ENCODE measurements around the gene IFT22.
"Not testable (repeated sequence)": the region's sequence is repeated elsewhere in the genome, so short reads cannot be mapped to it uniquely, and the experiment has no call there.

The IFT22 gene

DNA sequence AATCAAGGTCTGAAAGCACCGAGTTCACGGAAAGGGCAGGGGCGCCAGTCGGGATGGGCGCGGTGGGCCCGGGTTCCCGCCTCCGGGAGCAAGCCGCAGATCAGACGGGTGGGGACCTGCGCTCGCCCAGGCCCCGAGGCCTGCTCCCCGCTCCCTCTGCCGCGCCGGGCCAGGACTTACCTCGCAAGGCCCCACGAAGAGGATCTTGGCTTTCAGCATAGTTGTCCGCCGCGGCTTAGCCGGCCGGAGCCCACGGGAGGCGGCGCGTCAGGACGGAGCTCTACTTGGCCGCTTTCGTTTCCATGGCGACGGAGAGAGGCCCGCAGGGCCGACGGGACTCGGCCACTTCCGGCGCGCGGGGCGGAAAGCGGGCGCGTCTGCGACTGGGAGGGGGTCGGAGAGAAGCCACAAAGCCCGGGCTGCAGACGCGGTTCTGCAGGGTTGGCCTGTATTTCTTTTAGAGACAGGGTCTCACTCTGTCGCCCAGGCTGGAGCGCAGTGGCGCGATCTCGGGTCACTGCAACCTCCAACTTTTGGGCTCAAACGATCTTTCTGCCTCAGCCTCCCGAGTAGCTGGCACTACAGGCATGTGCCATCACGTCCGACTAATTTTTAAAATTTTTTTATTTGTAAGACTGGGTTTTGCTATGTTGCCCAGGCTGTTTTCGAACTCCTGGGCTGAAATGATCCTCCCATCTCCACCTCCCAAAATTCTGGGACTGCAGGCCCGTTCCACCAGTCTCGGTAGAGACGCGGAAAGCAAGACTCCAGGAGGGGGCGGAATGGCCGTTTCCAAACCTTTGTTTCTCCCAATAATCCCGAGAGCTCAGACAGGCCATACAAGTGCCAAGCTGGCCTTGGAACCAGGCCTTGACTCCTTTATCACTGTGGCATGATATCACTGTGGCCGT lies at the start of gene IFT22:
Gene IFT22, minus strand, starts transcription at position 322 of the 911 bp plus-strand sequence. Its CDS starts 103 bp downstream, at position 219.
- peak; percentile 85 for DNase-seq

GRCh38 chr7:101370836-101371235 lies 49.2 kb upstream of the IFT22 start:
- DNase-seq = no peak

GRCh38 chr7:101368422-101369165 lies 47.0 kb upstream of the IFT22 start:
- no peak for DNase-seq

GRCh38 chr7:101367676-101368075 lies 46.1 kb upstream of the IFT22 start:
- DNase-seq = no peak

DNA sequence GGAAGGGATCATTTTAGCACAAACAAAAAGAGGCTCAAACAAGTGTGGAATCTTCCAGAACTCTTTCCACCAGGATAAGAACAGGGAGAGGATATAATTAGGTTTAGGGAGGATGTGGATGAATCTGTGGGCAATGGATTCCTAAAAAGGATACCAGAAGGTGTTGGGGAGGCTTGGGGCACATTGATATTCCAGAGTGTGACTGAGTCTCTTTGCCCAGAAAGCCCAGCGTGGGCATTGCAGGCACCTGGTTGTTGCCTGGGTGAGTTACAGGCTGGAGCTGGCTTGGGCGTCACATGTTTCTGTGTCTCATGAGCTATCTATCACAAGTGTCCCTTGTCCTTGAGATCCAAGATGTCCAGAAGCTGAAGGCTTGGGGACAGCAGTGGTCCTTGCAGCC lies 44.3 kb upstream of the IFT22 start:
- no peak for DNase-seq

- peak; percentile 71 for DNase-seq
Observed at GRCh38 chr7:101363734-101364374, 42.2 kb upstream of the IFT22 start.

- no peak for DNase-seq
Observed at GRCh38 chr7:101363196-101363733, 41.7 kb upstream of the IFT22 start.

- peak; percentile 5 for DNase-seq
Observed at GRCh38 chr7:101362334-101363195, 41.0 kb upstream of the IFT22 start, which contains the start of gene COL26A1. COL26A1 (plus strand) TSS chr7:101362875; CDS start chr7:101363033, 158 bp downstream.

DNA sequence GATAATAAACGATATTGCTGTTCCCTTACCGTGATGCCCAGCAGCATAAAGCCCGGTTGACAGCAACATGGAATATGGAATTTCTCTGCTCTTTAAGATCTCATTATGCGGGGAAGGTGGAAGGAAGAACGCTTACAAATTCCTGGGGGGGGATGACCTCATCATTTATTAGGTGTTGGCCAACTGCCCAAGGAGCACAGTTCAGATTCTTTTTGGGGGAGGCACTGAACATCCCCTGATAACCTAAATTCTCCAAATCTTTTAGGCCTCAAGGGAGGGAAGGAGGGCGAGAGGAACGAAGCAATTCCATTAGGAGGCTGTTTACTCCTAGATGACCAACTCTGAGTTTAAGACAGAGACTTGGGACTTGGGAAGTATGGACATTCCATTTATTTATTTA lies 35.8 kb upstream of the IFT22 start:
- no peak for DNase-seq

DNA sequence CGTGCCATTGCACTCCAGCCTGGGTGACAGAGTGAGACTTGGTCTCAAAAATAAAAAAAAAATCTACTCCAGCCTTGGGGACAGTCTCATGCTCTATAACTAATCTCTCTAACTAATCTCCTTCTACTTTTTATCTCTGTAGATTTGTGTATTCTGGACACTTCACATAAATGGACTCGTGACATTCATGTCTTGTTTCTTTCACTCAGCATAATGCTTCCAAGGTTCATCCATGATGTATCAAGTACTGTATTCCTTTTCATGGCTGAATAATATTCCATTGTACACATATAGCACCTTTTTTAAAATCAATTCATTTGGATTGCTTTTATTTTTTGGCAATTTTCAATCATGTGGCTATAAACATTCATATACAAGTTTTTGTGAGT lies 31.3 kb upstream of the IFT22 start:
- DNase-seq = no peak

DNA sequence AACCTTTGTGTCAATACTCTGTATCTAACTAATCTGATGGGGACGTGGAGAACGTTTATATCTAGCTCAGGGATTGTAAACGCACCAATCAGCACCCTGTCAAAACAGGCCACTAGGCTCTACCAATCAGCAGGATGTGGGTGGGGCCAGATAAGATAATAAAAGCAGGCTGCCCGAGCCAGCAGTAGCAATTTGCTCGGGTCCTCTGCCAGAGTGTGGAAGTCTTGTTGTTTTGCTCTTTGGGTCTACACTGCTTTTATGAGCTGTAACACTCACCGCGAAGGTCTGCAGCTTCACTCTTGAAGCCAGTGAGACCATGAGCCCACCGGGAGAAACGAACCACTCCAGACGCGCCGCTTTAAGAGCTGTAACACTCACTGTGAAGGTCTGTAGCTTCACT lies 27.7 kb upstream of the IFT22 start:
- DNase-seq = not testable (repeated sequence)

- DNase-seq = not testable (repeated sequence)
Observed at GRCh38 chr7:101348456-101349067, 26.9 kb upstream of the IFT22 start.

GRCh38 chr7:101347477-101347876 lies 25.9 kb upstream of the IFT22 start:
- no peak for DNase-seq

GRCh38 chr7:101342892-101343291 lies 21.3 kb upstream of the IFT22 start:
- no peak for DNase-seq

DNA sequence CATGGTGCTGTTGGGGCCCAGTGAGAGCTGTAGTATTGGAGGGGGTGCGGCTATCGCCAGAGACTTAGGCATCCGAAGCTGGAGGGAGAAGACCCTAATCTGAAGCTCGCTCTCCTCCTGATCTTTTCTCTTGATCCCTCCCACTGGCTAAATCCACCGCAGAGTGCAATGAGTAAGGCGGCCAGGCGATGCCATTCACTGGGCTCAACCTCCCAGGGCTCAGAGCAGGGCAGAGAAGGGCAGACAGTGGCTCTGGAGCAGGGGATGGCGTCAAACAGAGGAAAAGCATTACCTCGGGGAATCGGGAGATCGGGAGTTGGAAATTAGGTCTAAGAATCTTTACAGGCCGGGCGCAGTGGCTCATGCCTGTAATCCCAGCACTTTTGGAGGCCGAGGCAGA lies 18.8 kb upstream of the IFT22 start:
- no peak for DNase-seq

DNA sequence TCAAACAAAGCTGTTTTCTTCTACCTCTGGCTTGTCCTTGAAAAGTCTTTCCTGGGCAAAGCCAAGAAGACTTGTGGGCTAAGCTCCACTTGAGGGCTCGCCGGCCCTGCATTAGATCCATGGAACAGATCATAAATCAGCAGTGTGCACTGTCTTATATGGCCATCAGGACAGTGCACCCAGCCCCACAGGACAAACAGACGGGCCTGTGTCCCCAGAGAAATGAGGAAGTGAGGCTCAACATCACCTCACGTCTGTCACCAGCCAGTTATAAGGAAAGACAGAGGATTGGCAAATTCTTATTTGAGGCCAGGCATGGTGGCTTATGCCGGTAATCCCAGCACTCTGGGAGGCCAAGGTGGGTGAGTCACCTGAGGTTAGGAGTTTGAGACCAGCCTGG lies 12.3 kb upstream of the IFT22 start:
- no peak for DNase-seq

DNA sequence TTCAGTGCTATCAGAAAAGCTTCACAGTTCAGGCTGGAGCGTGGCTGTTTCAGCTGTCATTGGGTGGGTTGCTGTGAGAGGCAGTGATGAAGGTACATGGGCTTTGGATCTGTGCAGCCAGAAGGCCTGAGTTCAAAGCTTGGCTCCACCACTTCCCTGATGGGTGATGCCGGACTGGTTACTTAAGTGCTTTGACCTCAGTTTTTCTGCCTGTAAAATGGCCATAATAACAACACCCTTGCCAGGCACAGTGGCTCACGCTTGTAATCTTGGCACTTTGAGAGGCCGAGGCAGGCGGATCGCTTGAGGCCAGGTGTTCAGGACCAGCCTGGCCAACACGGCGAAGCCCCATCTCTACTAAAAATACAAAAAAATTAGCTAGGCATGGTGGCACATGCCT lies 10.4 kb upstream of the IFT22 start:
- no peak for DNase-seq

DNA sequence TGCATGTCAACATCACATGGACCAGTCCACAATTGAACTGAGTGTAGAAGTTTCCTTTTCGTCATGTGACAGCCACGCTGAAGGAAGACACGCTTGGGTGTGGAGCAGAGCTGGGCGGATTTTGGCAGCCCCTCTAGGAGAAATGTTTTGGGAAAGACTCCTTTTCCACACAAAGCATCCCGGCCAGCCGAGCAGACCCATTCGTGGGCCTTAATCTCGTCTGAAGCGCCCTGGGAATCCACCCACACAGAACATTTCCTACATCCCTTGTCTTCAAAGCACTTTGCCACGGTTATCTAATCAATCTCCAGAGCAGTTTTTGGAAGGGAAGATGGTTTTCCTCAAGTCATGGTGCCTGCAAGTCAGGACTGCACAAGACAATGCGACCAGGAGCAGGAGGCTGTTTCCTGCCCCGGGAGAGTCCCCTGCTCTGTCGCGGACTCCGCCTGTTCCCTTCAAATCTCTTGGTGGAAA lies 8.4 kb upstream of the IFT22 start:
- no peak for DNase-seq

DNA sequence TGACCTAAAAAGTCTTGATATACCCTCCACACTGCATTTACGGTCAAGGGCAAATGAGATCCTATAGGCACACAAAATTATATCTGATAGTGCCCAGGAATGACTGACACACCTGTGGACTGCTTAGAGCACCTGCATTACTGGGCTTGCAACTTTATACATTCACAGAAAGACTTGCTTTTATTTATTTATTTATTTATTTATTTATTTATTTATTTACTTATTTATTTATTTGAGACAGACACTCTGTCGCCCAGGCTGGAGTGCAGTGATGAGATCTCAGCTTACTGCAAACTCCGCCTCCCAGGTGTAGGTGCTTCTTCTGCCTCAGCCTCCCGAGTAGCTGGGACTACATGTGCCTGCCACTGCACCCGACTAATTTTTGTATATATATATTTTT lies 6.5 kb upstream of the IFT22 start:
- DNase-seq = no peak

- DNase-seq = no peak
Observed at GRCh38 chr7:101319401-101319800, 2.2 kb downstream of the IFT22 start.

DNA sequence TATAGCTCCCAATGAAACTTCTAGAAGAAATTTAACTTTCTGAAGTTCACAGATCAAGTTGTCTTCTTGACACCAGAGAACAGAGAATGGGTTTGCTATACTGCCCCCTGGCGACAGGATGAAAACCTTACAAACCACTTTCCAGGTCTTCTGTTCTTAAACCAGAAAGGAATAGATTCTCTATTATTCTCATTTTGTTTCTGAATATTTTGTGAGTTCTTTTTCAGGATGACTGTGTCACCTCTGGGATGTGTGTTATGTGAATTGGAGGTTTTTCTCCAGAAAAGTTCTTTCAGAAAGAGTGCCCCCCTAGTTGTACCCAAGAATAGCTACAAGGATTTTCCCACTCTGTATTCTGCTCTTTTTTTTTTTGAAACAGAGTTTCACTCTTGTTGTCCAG lies 6.3 kb downstream of the IFT22 start:
- peak; percentile 58 for DNase-seq
